HG02642 (cell line): ENCODE data around the gene CHST10.
"Not testable (repeated sequence)": the region's sequence is repeated elsewhere in the genome, so short reads cannot be mapped to it uniquely, and the experiment has no call there.

Experiments used
- ATAC-seq: cut with Tn5 transposase; IDR thresholded peaks from one replicate; pipeline ENCODE4 v1.9.1; 2021; ENCODE audit warnings: mild to moderate bottlenecking; ENCODE audit not compliant: unreplicated experiment, poor library complexity

Gene CHST10

DNA sequence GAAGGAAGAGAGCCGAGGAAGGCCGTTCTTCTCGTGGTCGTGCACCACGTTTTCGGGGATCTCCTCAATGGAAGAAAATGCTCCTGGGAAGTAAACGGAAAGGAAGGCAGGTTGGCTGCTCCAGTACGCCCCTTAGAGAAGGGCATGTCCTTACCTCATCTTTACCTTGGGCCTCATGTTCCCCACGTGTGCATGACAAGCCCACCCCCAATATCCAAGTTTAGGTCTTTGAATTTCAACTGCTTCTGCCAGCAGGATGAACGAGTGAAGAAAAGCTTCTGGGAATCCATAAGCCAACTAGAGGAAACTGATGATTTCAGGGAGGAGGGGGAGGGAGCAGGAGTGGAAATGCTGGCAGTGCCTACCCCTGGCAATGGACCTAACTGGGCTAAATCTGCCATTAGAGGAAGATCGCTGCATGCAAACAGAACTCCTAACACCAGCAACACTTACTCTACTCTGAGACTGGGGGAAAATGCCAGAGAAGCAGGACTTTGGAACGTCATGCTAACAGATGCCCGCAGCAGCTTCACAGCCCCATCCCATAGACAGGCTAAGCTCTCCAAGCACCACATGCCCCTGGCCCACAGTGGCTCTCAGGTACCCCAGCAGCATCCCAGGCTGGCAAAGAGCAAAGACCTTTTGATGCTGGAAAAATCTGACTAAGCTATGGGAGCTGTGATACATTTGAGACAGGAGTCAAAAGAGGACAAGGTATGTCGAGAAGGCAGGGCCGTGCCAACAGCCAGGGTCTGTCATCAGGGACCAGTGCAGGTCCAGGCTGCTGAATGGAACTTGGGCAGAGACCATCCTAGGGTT is 21.7 kb downstream of the CHST10 start:
- no peak for ATAC-seq

DNA sequence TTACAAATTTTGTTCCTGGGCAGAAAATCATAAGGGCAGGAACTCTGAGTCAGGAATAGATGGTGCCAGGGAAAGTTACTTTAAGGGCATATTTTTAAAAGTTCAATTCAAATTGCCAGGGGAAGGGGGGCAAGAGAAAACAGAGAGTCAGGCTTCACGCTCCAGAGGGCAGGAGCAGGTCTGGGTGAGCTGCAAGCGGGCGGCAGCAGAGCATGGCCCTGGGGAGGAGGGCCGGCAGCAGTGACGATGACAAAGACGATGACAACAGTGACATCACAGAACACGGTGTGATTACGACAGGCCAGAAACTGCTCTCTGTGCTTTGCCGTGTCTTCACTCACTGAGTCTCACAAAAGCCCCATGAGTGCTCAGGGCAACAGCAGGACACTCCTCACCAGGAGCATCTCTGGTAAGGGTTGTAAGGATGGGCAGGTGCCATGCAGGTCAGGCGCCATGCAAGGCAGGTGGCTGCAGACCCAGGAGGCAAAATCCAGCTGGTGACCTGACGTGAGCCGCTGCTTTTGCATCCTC is 23.3 kb downstream of the CHST10 start:
- ATAC-seq, result peak; percentile 40

DNA sequence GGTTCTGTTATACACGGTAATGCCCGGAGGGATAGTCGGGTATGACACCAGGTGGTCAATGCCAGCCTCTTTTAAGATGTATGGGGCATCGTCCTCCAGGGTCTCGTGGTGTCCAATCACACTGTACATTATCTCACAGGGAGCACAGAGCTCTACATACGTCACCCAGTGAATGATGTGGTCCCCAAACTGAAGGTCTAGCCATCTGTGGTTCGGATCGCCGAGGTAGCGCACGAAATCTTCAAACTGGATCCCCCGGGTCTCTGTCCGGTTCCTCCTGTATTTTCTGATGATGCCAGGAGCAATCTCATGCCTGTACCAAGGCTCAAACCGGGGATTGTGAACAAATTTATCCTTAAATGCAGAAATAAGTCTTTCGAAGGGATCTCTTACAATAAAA is 24.1 kb downstream of the CHST10 start:
- no peak for ATAC-seq

- no peak for ATAC-seq
Measured at GRCh38 chr2:100392715-100393114, 24.8 kb downstream of the CHST10 start.

DNA sequence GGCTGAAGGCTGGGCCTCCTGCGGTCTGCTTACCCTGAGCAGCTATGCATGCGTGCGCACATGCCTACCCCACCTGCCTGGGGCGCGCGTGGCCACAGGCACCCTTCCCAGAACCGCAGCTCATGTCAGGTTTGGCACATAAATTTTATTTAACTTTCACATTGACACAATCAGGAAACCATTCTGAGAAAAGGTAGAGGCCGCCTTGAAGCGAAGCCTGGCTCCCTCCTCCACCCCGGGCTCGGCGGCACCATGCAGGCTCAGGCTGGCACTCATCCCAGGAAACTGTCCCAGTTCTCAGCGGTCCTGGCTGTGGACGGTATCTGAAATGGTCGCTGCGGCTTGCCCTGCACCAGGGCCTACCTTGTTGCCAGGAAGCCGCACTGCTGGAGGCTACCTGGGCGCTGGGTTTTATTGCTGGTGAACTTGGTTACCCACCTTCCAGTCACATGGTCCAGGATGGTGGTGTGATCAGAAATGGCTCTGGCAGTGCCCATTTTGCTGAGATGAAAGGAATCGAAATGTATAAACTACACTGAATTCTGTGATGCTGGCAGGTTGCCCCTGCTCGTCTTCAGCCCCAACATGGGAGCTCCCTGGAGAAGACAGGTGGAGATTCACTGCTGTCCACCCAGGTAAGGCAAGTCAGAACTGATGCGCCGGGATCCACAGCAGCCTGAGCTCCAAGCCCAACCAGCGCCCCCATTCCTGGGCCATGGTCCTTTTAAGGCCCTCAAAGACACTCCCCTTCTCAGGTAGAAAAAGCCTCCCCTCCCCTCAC is 25.5 kb downstream of the CHST10 start:
- ATAC-seq, result no peak

- ATAC-seq, result no peak
Measured at GRCh38 chr2:100390001-100390940, 27.2 kb downstream of the CHST10 start.

DNA sequence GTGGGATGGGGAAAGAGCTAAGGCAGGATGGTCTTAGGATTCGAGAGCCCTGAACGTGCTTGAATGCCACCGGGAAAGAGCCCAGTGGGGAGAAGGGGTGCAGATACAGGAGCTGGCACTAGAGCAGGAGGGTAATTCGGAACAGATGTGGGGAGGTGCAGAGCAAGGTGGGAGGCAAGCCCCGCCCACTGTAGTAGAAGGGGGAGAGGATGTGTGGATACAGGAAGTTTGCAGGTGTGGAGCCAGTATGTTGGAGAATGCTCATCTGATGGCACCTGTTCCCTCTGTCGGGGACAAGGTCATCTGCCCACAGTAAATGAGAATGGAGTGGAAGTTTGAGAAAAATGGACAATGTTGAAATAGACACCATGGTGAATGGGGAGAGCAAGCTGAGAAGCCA is 28.8 kb downstream of the CHST10 start:
- ATAC-seq, result no peak

DNA sequence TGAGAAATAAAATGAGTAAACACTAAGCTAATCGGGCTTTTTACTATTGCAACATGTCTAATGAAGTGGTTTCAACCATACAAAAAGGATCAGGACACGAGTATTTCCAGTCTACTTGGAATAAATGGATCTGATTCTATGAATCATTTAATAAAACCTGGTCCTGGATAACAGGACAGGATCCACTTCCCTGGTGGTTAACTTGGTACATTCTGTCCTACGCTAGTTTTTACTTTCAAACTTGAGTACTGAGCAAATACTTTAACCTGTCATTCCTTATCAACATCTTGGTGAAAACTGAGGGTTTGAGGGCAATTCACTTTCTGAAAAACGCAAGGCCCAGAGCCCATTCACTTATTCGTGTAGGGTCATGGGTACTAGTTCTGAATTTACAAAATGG is 33.5 kb downstream of the CHST10 start:
- ATAC-seq, result no peak

- ATAC-seq, result no peak
Measured at GRCh38 chr2:100383306-100383705, 34.2 kb downstream of the CHST10 start.

DNA sequence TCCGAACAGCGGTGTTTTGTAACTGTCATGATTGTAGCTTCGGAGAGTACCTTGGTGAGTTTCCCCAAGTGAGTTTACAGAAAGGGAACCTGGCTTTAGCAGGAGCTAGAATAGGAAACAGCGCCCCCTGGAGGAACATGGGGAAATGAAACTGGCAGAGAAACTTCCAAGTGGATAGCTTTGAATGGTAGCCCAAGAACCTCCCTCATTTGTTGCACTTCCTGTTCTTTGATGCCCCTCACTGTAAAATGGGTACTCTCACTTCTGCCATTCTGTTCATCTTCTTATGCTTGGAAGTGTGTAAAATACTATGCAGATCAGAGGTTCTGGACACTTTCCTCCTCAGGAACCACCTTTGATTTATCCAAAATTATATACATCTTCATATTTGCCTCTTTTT is 36.2 kb downstream of the CHST10 start:
- peak; percentile 81 for ATAC-seq

DNA sequence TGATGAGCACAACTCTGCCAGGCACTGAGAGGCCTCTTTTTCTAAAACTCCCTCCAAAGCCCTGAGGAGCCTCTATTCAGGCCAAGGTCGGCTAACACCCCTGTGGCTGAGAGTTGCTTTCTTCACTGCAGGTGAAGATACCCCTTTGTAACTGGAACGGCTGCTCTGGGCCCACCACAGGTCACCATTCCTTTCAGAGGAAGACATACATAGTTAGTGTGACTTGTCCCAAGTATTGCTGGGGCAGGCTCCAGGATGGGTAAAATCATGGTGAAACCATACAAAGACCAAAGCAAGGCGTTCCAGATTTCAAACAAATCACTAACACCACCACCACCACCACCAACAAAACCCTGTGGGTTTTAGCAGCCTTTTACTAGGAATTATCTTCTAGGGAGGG is 36.8 kb downstream of the CHST10 start:
- ATAC-seq, result no peak

DNA sequence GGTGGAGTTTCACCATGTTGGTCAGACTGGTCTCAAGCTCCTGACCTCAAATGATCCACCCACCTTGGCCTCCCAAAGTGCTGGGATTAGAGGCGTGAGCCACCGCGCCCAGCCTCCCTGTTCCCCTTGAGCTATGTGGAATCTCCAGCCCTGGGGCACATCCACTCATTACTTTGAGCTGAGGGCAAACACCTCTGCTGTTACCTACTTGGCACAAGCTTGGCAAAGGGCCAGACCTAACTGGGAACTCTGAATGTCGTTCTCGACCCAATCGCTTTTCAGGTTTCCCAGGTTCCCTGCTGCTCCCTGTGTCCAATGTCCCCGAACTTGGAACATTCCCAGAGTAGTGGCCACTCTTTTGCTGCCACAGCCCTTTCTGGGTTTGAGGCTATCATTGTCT is 40.6 kb downstream of the CHST10 start:
- no peak for ATAC-seq

DNA sequence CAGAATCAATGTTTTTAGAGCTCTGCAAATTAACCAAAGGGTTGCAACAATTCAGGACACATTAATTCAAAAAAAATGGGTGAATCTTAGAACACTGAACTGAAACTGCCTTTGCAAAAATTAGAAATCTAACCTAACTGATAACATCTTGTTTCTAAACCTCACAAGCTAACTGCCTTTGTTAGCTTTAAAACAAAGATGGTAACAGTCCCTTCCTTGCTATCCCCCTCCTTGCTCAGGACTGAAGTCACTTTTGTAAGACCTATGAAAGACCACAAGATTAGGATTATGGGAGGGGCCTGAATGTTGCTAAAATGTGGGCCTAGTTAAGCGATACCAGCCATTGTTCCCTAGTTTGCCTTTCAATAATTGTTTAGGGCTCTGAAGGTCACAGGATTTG is 50.3 kb downstream of the CHST10 start:
- ATAC-seq, result no peak

- no peak for ATAC-seq
Measured at GRCh38 chr2:100365434-100365833, 52.0 kb downstream of the CHST10 start.

- not testable (repeated sequence) for ATAC-seq
Measured at GRCh38 chr2:100362269-100362668, 55.2 kb downstream of the CHST10 start.

- ATAC-seq, result no peak
Measured at GRCh38 chr2:100359576-100359975, 57.9 kb downstream of the CHST10 start.

DNA sequence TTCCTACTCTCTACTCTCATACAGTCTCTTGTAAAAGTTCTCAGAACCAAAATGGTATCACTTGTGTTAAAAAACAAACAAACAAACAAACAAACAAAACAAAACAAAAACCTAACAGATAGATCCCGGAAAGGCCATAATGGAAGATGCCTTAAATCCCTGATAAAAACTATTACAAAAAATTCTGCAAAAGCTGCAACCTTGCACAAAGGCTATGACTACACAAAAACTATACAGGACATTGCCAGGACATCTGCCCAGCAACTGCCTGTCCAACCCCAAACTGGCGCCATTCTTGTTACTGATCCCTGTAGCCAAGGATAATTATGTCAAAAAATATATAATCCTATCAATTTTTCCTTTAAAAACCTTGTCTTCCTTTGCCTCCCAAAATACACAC is 58.9 kb downstream of the CHST10 start:
- no peak for ATAC-seq

- ATAC-seq, result no peak
Measured at GRCh38 chr2:100352521-100352920, 64.9 kb downstream of the CHST10 start.

DNA sequence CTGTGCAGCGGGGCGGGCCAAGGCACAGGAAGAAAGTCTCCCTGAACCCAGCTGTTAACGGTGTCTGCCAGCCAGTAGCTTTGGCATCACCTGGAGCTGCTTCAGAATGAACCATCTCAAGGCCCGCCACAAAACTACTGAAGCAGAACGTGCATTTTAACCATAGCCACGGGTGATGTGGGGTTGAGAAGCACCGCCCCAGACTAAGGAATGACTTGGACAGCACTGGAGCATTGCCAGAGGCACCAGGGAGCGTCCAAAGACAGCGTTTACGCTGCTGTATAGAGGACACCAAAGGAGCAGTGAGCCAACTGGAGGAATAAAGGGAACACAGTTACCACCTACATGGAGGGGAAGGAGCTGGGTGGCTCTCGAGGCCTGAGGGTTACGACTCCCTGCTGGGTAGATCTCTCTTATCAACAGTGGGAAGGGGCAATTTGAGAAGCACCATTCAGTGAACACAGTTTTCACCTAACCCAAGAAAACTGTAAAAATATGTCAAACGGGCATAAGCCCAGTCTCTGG is 66.7 kb downstream of the CHST10 start:
- ATAC-seq, result no peak

DNA sequence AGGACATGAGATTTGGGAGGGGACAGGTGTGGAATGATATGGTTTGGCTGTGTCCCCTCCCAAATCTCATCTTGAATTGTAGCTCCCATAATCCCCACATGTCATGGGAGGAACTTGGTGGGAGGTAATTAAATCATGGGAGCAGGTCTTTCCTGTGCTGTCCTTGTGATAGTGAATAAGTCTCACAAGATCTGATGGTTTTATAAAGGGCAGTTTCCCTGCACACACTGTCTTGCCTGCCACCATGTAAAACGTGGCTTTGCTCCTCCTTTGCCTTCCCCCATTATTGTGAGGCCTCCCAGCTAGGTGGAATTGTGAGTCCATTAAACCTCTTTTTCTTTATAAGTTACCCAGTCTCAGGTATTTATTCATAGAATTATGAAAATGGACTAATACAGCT is 72.3 kb downstream of the CHST10 start:
- not testable (repeated sequence) for ATAC-seq
